Measurements from ENCODE around the gene NOL3. TPM values are rescaled to one million over a fixed set of nuclear protein-coding genes. Genes with fewer than 3 reads are reported as not detected.

Gene NOL3
- total RNA-seq, 6 experiments from 2014 or later: 21.5 to 44.3 (median 28.1) TPM

DNA sequence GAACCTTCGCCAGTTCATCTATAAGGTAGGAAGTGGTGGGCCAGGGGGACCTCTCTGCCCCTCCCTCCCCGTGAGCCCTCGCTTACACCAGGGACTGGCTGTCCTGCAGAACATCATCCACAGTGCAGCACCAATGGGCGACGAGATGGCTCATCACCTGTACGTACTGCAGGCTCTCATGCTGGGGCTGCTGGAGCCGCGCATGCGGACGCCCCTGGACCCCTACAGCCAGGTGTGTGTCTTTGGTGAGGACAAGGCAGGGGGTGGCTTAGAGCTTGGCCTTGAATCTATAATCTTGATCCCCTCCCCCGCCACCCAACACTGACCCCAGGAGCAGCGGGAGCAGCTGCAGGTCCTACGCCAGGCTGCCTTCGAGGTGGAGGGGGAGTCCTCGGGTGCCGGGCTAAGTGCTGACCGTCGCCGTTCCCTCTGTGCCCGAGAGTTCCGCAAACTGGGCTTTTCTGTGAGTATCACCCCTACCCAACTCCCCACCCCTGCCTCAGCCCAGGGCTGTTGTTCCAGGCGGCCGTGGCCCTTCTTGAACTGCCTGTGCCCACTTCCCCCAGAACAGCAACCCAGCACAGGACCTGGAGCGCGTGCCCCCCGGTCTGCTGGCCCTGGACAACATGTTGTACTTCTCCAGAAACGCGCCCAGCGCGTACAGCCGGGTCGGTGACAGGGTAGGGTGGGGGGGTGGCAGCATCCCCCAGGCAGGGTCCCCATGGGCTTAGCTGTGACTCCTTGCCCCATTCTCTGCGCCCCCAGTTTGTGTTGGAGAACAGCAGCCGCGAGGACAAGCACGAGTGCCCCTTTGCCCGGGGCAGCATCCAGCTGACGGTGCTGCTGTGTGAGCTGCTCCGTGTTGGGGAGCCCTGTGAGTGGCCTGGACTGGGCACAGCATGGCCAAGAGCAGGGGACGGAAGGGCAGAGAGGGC is 31.3 kb downstream of the NOL3 start:
- peaks cover 0 to 7% (median 0%) of the 10 kb centered on the region in 4 donors for H3K4me1 ChIP-seq
- no peak overlapping the region for H3K4me3 ChIP-seq
- H3K27ac ChIP-seq: no peak overlapping the region
- H3K9me3 ChIP-seq: no peaks in the 10 kb centered on the region
- WGBS (ENCODE audit: insufficient coverage, low coverage, low lambda C conversion rate, missing lambda C conversion rate): 97% methylated on average over 5 of the region's 40 CpGs
- H3K36me3 ChIP-seq: peaks cover 0 to 21% (median 1%) of the 10 kb centered on the region in 4 donors
- intact Hi-C loops (cut with DNase I): no loop called here
- DNase-seq (no peak), ATAC-seq (no peak)
- H3K27me3 ChIP-seq: no peaks in the 10 kb centered on the region
- TF ChIP-seq, protein P1, sequence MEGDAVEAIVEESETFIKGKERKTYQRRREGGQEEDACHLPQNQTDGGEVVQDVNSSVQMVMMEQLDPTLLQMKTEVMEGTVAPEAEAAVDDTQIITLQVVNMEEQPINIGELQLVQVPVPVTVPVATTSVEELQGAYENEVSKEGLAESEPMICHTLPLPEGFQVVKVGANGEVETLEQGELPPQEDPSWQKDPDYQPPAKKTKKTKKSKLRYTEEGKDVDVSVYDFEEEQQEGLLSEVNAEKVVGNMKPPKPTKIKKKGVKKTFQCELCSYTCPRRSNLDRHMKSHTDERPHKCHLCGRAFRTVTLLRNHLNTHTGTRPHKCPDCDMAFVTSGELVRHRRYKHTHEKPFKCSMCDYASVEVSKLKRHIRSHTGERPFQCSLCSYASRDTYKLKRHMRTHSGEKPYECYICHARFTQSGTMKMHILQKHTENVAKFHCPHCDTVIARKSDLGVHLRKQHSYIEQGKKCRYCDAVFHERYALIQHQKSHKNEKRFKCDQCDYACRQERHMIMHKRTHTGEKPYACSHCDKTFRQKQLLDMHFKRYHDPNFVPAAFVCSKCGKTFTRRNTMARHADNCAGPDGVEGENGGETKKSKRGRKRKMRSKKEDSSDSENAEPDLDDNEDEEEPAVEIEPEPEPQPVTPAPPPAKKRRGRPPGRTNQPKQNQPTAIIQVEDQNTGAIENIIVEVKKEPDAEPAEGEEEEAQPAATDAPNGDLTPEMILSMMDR (IDR thresholded peaks at IDR 0.05): no peak
- no peak for TF ChIP-seq POLR2A (IDR thresholded peaks at IDR 0.05)

GRCh38 chr16:67202426-67202825 is 32.1 kb downstream of the NOL3 start:
- intact Hi-C loops (cut with DNase I): no loop called here
- WGBS (ENCODE audit: insufficient coverage, low coverage, low lambda C conversion rate, missing lambda C conversion rate): no CpG with 5 or more reads among the region's 12 CpGs
- ATAC-seq (no peak), DNase-seq (no peak)
- no peaks in the 10 kb centered on the region for H3K9me3 ChIP-seq
- TF ChIP-seq, protein P1 (IDR thresholded peaks at IDR 0.05): no peak
- H3K4me3 ChIP-seq: no peak overlapping the region
- H3K4me1 ChIP-seq: peaks cover 0 to 7% (median 0%) of the 10 kb centered on the region in 4 donors
- no peak overlapping the region for H3K27ac ChIP-seq
- peaks cover 0 to 14% (median 1%) of the 10 kb centered on the region in 4 donors for H3K36me3 ChIP-seq
- no peaks in the 10 kb centered on the region for H3K27me3 ChIP-seq

- no peak overlapping the region for H3K27ac ChIP-seq
- H3K4me3 ChIP-seq: no peak overlapping the region
- peaks cover 0 to 12% (median 1%) of the 10 kb centered on the region in 4 donors for H3K36me3 ChIP-seq
- no peaks in the 10 kb centered on the region for H3K27me3 ChIP-seq
- no peaks in the 10 kb centered on the region for H3K9me3 ChIP-seq
- intact Hi-C loops (cut with DNase I): no loop called here
- peaks cover 0 to 7% (median 0%) of the 10 kb centered on the region in 4 donors for H3K4me1 ChIP-seq
- DNase-seq (no peak), ATAC-seq (no peak)
- 84% methylated on average over 7 of the region's 23 CpGs for WGBS (ENCODE audit: insufficient coverage, low coverage, low lambda C conversion rate, missing lambda C conversion rate)
- no peak for TF ChIP-seq POLR2A (IDR thresholded peaks at IDR 0.05)
- TF ChIP-seq, protein P1 (IDR thresholded peaks at IDR 0.05): no peak
These were observed 32.7 kb downstream of the NOL3 start for GRCh38 chr16:67202956-67203493.

DNA sequence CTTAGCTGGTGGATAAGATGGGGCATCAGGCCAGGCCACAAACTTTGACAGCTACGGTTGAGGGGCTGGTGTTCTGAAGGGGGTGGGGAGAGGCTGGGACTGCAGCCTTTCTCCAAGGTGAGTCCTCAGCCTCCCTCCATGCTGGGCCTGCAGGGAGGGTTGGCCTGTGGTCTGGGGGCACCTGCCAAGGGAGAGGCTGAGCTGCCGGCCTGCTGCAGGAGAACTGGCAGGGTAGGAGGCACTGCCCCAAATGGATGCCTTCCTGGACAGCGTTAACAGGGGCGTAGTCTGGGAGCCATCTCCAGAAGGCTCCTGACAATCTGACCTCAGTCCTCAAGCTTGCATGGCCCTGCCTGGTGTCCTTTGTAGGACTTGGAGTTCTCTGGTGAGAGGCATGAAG is 33.7 kb downstream of the NOL3 start:
- Histone ChIP-seq H3K4me3 (no peak overlapping the region), H3K36me3 (peaks cover 0 to 6% (median 0%) of the 10 kb centered on the region in 4 donors), H3K27ac (no peak overlapping the region), H3K9me3 (no peaks in the 10 kb centered on the region), H3K4me1 (peaks cover 0 to 3% (median 0%) of the 10 kb centered on the region in 4 donors), H3K27me3 (no peaks in the 10 kb centered on the region)
- intact Hi-C loops (cut with DNase I): no loop called here
- no peak for ATAC-seq
- TF ChIP-seq POLR2A (IDR thresholded peaks at IDR 0.05): no peak
- TF ChIP-seq, protein P1 (IDR thresholded peaks at IDR 0.05): no peak
- WGBS (ENCODE audit: insufficient coverage, low coverage, low lambda C conversion rate, missing lambda C conversion rate): 100% methylated on average over 1 of the region's 4 CpGs
- no peak for DNase-seq

Measured in right lobe of liver (tissue), 6 donors.